H9 (cell line): ENCODE data around the gene CDH5. TPM values are rescaled to one million over a fixed set of nuclear protein-coding genes. Genes with fewer than 3 reads are reported as not detected.

Experiments used
- DNase-seq: peaks from one replicate; pipeline ENCODE4 v3.0.0-alpha.2; 2017
- H2AFZ ChIP-seq: one replicate; pipeline ENCODE4 v1.6.1; 2013; ENCODE audit warnings: mild to moderate bottlenecking, low read length, control low read depth, moderate library complexity
- H2AK5ac ChIP-seq: 2 replicates; pipeline ENCODE4 v1.6.1; 2013; ENCODE audit warnings: low read length, control low read depth, mixed read lengths; ENCODE audit not compliant: insufficient read length
- H2BK120ac ChIP-seq: one replicate; pipeline ENCODE4 v1.6.1; 2013; ENCODE audit warnings: low read depth, mild to moderate bottlenecking, low read length, control low read depth, inconsistent platforms; ENCODE audit not compliant: poor library complexity, severe bottlenecking
- H2BK12ac ChIP-seq: 2 replicates; pipeline ENCODE4 v1.6.1; 2013; ENCODE audit warnings: low read length, control low read depth, mixed read lengths, low read depth; ENCODE audit not compliant: insufficient read length
- H2BK15ac ChIP-seq: 2 replicates; pipeline ENCODE4 v1.6.1; 2013; ENCODE audit warnings: low read depth, low read length, control low read depth
- H2BK20ac ChIP-seq: one replicate; pipeline ENCODE4 v1.6.1; 2013; ENCODE audit warnings: low read depth, mild to moderate bottlenecking, low read length, control low read depth, inconsistent platforms; ENCODE audit not compliant: poor library complexity, severe bottlenecking
- H2BK5ac ChIP-seq: 2 replicates; pipeline ENCODE4 v1.6.1; 2013; ENCODE audit warnings: low read length, control low read depth, mixed read lengths; ENCODE audit not compliant: insufficient read length
- H3K14ac ChIP-seq: 2 replicates; pipeline ENCODE4 v1.6.1; 2013; ENCODE audit warnings: low read length, control low read depth; ENCODE audit not compliant: insufficient read depth
- H3K18ac ChIP-seq: 2 replicates; pipeline ENCODE4 v1.6.1; 2013; ENCODE audit warnings: low read depth, mild to moderate bottlenecking, mixed read lengths, low read length, control low read depth; ENCODE audit not compliant: insufficient read length
- H3K23ac ChIP-seq: 2 replicates; pipeline ENCODE4 v1.6.1; 2013; ENCODE audit warnings: low read length, control low read depth, mixed read lengths, low read depth; ENCODE audit not compliant: insufficient read length
- H3K23me2 ChIP-seq: 2 replicates; pipeline ENCODE4 v1.6.1; 2013; ENCODE audit warnings: low read depth, mild to moderate bottlenecking, mixed read lengths, low read length, control low read depth; ENCODE audit not compliant: insufficient read length, poor library complexity, severe bottlenecking
- H3K27ac ChIP-seq: 2 replicates; pipeline ENCODE4 v1.5.1; 2013; ENCODE audit warnings: low read length, control low read depth, mixed read lengths, low read depth; ENCODE audit not compliant: insufficient read length
- H3K27me3 ChIP-seq: 2 replicates; pipeline ENCODE4 v1.6.1; 2013; ENCODE audit warnings: low read length, control low read depth, inconsistent platforms; ENCODE audit not compliant: insufficient read depth
- H3K4ac ChIP-seq: 2 replicates; pipeline ENCODE4 v1.6.1; 2013; ENCODE audit warnings: low read depth, mild to moderate bottlenecking, control low read depth, inconsistent platforms, low read length, moderate library complexity
- H3K4me1 ChIP-seq: 2 replicates; pipeline ENCODE4 v1.6.1; 2013; ENCODE audit warnings: low read length, control low read depth, inconsistent platforms; ENCODE audit not compliant: insufficient read depth
- H3K4me2 ChIP-seq: 2 replicates; pipeline ENCODE4 v1.6.1; 2013; ENCODE audit warnings: low read length, control low read depth, mixed read lengths; ENCODE audit not compliant: insufficient read length, insufficient read depth
- H3K56ac ChIP-seq: 2 replicates; pipeline ENCODE4 v1.6.1; 2013; ENCODE audit warnings: low read depth, mild to moderate bottlenecking, mixed read lengths, low read length, control low read depth; ENCODE audit not compliant: insufficient read length
- H3K79me1 ChIP-seq: 2 replicates; pipeline ENCODE4 v1.6.1; 2013; ENCODE audit warnings: low read depth, mild to moderate bottlenecking, moderate library complexity, low read length, control low read depth, inconsistent platforms; ENCODE audit not compliant: insufficient read depth, poor library complexity, severe bottlenecking
- H3K79me2 ChIP-seq: 2 replicates; pipeline ENCODE4 v1.6.1; 2013; ENCODE audit warnings: low read length, control low read depth, inconsistent platforms; ENCODE audit not compliant: insufficient read depth
- H3K9ac ChIP-seq: 2 replicates; pipeline ENCODE4 v1.6.1; 2013; ENCODE audit warnings: low read length, control low read depth, mixed read lengths; ENCODE audit not compliant: insufficient read length; ENCODE audit errors: extremely low read depth
- H3K9me3 ChIP-seq: one replicate; pipeline ENCODE4 v1.6.1; 2013; ENCODE audit warnings: low read depth, low read length, inconsistent platforms; ENCODE audit not compliant: control insufficient read depth
- H3T11ph ChIP-seq: one replicate; pipeline ENCODE4 v1.6.1; 2013; ENCODE audit warnings: mild to moderate bottlenecking, low read length, control low read depth, inconsistent platforms
- H4K20me1 ChIP-seq: one replicate; pipeline ENCODE4 v1.6.1; 2013; ENCODE audit not compliant: control insufficient read depth, insufficient read length, insufficient read depth
- H4K5ac ChIP-seq: 2 replicates; pipeline ENCODE4 v1.6.1; 2013; ENCODE audit warnings: low read depth, mild to moderate bottlenecking, mixed read lengths, low read length, control low read depth; ENCODE audit not compliant: insufficient read length
- H4K8ac ChIP-seq: replicated peaks from 2 replicates; pipeline ENCODE4 v1.6.1; 2013; ENCODE audit warnings: low read length, control low read depth, mixed read lengths, low read depth; ENCODE audit not compliant: insufficient read length
- H4K91ac ChIP-seq: 2 replicates; pipeline ENCODE4 v1.6.1; 2013; ENCODE audit warnings: low read depth, mild to moderate bottlenecking, moderate library complexity, mixed read lengths, low read length, control low read depth; ENCODE audit not compliant: insufficient read length
- H3K27ac Mint-ChIP-seq, 3 experiments: 2 replicates in 2 of 3; 3 replicates in 1 of 3; pipeline ENCODE4 v1.8.0; 2020 to 2021; ENCODE audit warnings: mixed read lengths in 3 of 3, mild to moderate bottlenecking in 1 of 3, moderate library complexity in 1 of 3
- H3K27me3 Mint-ChIP-seq: 2 replicates; pipeline ENCODE4 v1.8.0; 2021; ENCODE audit warnings: low read depth, mild to moderate bottlenecking, moderate library complexity, mixed read lengths
- H3K36me3 Mint-ChIP-seq, 3 experiments: 2 replicates in 2 of 3; 3 replicates in 1 of 3; pipeline ENCODE4 v1.8.0; 2020 to 2021; ENCODE audit warnings: low read depth in 3 of 3, mixed read lengths in 3 of 3; ENCODE audit not compliant: insufficient read depth in 1 of 3
- H3K4me1 Mint-ChIP-seq, 2 experiments: 2 replicates each; pipeline ENCODE4 v1.8.0; 2020; ENCODE audit warnings: mixed read lengths in 2 of 2
- H3K4me3 Mint-ChIP-seq, 2 experiments: 2 replicates in 1 of 2; 3 replicates in 1 of 2; pipeline ENCODE4 v1.8.0; 2020 to 2021; ENCODE audit warnings: mild to moderate bottlenecking in 2 of 2, mixed read lengths in 2 of 2, moderate library complexity in 1 of 2
- H3K9me3 Mint-ChIP-seq, 2 experiments: 2 replicates in 1 of 2; 3 replicates in 1 of 2; pipeline ENCODE4 v1.8.0; 2020; ENCODE audit warnings: mild to moderate bottlenecking in 2 of 2, mixed read lengths in 2 of 2, moderate library complexity in 1 of 2
- WGBS: extraction: QIAGEN DNeasy Blood & Tissue Kit; methylation state at CpG from one replicate; pipeline ENCODE4 v1.1.7; 2013; ENCODE audit warnings: missing lambda C conversion rate, low lambda C conversion rate, mixed read lengths; ENCODE audit not compliant: insufficient read length; ENCODE audit errors: extremely low coverage; 5-methylcytosine and 5-hydroxymethylcytosine counted together
- total RNA-seq: library from RNA; stranded (reverse); gene quantifications from 2 replicates; pipeline ENCODE4 v1.2.1, GENCODE V29; 2021
- TF ChIP-seq, protein P1 (sequence below): fragments of 200-600 bp; sonication (generic); conservative IDR thresholded peaks from 3 replicates; pipeline ENCODE4 v1.8.0; 2021; ENCODE audit warnings: antibody characterized with exemption, mild to moderate bottlenecking

CDH5 gene
- total RNA-seq, 1 experiment from 2014 or later: 0.20 TPM

DNA sequence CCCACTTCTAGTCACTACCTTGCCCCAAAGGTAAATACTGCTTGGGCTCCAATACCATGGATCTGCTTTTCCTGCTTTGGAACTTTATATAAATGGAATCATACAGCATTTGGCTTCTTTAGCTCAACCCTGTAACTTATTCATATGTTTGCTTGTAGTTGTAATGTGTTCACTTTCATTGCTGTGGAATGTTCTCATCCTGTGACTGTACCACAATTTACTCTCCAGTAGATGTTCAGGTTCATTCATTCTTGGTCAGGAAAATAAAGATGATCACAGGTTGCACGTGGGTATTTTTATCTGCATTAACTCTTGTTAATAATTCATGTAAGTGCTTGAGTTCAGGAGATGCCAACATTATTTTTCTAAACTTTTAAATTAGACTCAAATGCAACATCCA is 53.9 kb downstream of the CDH5 start:
- Histone ChIP-seq H3K27ac (no peak overlapping the region), H2BK5ac (no peak overlapping the region), H2BK120ac (no peak overlapping the region), H3K23me2 (no peaks in the 10 kb centered on the region), H4K8ac (no peak overlapping the region), H3K79me1 (no peaks in the 10 kb centered on the region), H2BK15ac (no peak overlapping the region), H3K4me1 (no peaks in the 10 kb centered on the region), H3K27me3 (peaks cover 9% of the 10 kb centered on the region; the same call in 1 of the 2 replicates), H2AK5ac (no peak overlapping the region), H3K9ac (no peak overlapping the region), H3K4ac (no peak overlapping the region), H2AFZ (no peak overlapping the region), H3K23ac (no peak overlapping the region), H4K91ac (no peak overlapping the region), H3K9me3 (no peaks in the 10 kb centered on the region), H3K18ac (no peak overlapping the region), H2BK12ac (no peak overlapping the region), H3K79me2 (no peaks in the 10 kb centered on the region), H3K56ac (no peak overlapping the region), H4K5ac (no peak overlapping the region), H2BK20ac (no peak overlapping the region), H3T11ph (no peak overlapping the region), H3K4me2 (no peak overlapping the region), H4K20me1 (no peaks in the 10 kb centered on the region), H3K14ac (no peak overlapping the region)
- H3K4me1 Mint-ChIP-seq: peaks cover 0 to 10% of the 10 kb centered on the region in 2 experiments; a peak in 2 of 4 replicates
- peaks cover 4 to 7% of the 10 kb centered on the region in 2 experiments for H3K9me3 Mint-ChIP-seq
- TF ChIP-seq, protein P1, sequence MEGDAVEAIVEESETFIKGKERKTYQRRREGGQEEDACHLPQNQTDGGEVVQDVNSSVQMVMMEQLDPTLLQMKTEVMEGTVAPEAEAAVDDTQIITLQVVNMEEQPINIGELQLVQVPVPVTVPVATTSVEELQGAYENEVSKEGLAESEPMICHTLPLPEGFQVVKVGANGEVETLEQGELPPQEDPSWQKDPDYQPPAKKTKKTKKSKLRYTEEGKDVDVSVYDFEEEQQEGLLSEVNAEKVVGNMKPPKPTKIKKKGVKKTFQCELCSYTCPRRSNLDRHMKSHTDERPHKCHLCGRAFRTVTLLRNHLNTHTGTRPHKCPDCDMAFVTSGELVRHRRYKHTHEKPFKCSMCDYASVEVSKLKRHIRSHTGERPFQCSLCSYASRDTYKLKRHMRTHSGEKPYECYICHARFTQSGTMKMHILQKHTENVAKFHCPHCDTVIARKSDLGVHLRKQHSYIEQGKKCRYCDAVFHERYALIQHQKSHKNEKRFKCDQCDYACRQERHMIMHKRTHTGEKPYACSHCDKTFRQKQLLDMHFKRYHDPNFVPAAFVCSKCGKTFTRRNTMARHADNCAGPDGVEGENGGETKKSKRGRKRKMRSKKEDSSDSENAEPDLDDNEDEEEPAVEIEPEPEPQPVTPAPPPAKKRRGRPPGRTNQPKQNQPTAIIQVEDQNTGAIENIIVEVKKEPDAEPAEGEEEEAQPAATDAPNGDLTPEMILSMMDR: no peak
- no peak overlapping the region for H3K27ac Mint-ChIP-seq
- H3K4me3 Mint-ChIP-seq: no peak overlapping the region
- DNase-seq: no peak
- peaks cover 71% of the 10 kb centered on the region for H3K27me3 Mint-ChIP-seq
- peaks cover 0 to 7% (median 2%) of the 10 kb centered on the region in 3 experiments; a peak in 3 of 7 replicates for H3K36me3 Mint-ChIP-seq
- no CpG with 5 or more reads among the region's 1 CpG for WGBS
